GM12872 (cell line): ENCODE measurements around the gene CRLF3.

Experiments
- TF ChIP-seq, protein P1 (sequence below): IDR thresholded peaks from 3 replicates; pipeline ENCODE4 v1.5.1; 2011; ENCODE audit warnings: low read depth, mild to moderate bottlenecking, low read length, moderate library complexity; ENCODE audit not compliant: insufficient read depth

The CRLF3 gene, protein sequence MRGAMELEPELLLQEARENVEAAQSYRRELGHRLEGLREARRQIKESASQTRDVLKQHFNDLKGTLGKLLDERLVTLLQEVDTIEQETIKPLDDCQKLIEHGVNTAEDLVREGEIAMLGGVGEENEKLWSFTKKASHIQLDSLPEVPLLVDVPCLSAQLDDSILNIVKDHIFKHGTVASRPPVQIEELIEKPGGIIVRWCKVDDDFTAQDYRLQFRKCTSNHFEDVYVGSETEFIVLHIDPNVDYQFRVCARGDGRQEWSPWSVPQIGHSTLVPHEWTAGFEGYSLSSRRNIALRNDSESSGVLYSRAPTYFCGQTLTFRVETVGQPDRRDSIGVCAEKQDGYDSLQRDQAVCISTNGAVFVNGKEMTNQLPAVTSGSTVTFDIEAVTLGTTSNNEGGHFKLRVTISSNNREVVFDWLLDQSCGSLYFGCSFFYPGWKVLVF

DNA sequence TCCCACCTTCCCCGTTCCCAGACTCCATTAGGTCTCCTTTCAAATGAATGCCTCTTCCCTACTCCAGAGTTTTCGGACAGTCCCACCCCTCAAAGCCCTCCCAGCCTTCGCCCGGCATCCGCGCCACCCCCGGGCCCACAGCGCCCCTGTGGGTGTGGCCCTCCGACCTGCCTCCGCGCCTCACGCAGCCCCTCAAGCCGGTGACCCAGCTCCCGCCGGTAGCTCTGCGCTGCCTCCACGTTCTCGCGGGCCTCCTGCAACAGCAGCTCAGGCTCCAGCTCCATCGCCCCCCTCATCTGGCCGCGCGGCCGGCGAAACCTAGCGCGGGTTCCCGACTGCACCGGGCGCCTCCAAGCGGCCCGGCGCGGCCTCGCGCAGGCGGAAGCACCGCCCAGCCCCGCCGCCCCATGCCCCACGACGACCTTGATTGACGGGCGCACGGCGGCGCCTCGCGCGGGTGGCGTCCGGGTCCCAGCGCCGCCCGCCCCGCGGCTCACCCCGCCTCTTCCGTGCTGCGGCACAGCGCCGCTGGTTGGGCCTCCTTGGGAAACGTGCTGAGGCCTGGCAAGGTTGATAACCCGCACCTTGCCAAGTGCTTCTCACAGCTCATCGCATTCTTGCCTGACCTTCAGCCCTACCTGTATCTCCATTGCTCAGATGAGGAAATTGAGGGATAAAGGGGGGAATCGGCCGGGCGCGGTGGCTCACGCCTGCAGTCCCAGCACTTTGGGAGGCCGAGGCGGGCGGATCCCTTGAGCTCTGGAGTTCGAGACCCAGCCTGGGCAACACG is at the start of gene CRLF3:
Gene CRLF3 (minus strand): TSS at position 337 of the 790 bp plus-strand sequence. CDS start 41 bp downstream, at position 296.
- TF ChIP-seq, protein P1, sequence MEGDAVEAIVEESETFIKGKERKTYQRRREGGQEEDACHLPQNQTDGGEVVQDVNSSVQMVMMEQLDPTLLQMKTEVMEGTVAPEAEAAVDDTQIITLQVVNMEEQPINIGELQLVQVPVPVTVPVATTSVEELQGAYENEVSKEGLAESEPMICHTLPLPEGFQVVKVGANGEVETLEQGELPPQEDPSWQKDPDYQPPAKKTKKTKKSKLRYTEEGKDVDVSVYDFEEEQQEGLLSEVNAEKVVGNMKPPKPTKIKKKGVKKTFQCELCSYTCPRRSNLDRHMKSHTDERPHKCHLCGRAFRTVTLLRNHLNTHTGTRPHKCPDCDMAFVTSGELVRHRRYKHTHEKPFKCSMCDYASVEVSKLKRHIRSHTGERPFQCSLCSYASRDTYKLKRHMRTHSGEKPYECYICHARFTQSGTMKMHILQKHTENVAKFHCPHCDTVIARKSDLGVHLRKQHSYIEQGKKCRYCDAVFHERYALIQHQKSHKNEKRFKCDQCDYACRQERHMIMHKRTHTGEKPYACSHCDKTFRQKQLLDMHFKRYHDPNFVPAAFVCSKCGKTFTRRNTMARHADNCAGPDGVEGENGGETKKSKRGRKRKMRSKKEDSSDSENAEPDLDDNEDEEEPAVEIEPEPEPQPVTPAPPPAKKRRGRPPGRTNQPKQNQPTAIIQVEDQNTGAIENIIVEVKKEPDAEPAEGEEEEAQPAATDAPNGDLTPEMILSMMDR: peak; percentile 54

DNA sequence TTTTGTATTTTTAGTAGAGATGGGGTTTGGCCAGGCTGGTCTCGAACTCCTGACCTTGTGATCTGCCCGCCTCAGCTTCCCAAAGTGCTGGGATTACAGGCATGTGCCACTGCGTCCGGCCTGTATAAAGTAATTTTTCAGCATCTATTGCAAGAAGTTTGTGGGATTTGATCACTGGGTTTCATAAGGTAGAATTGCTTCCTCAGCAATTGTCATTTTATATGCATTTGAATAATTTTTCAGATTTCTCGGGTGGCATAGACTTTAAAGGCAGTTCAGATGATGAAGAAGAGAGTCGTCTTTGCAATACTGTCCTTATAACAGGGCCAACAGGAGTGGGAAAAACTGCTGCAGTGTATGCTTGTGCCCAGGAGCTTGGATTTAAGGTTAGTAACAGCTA is 44.5 kb upstream of the CRLF3 start:
- TF ChIP-seq, protein P1: no peak

DNA sequence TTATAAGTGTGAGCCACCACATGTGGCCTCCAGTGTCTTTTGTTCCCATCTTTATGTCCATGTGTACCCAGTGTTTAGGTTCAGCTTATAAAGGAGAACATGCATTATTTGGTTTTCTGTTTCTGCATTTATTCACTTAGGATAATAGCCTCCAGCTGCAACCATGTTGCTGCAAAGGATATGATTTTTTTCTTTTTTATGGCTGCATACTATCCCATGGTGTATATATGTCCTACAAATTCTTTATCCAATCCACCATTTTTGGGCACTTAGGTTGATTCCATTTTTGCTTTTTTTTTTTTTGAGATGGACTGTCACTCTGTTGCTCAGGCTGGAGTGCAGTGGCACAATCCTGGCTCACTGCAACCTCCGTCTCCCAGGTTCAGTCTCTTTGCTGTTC is 40.1 kb upstream of the CRLF3 start:
- TF ChIP-seq, protein P1: no peak

DNA sequence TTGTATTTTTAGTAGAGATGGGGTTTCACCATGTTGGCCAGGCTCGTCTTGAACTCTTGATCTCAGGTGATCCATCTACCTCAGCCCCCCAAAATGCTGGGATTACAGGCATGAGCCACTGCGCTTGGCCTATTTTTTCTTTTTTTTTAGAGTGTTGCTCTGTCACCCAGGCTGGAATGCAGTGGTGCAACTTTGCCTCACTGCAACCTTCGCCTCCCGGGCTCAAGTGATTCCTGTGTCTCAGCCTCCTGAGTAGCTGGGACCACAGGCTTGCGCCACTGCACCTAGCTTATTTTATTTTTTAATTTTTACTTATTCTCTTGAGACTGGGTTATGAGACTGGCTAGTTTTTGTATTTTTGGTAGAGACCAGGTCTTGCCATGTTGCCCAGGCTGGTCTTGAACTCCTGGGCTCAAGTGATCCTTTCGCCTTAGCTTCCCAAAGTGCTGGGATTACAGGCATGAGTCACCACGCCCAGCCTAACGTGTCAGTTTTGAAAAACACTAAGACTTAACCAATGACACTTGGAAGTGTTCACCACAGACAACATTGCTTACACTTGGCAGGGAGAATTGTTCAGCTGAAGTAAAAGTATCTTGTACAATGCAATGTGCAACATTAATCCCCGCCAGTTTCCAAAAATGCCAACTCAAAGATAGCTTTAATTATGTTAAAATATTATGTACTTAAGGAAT is 34.2 kb upstream of the CRLF3 start:
- TF ChIP-seq, protein P1: no peak

DNA sequence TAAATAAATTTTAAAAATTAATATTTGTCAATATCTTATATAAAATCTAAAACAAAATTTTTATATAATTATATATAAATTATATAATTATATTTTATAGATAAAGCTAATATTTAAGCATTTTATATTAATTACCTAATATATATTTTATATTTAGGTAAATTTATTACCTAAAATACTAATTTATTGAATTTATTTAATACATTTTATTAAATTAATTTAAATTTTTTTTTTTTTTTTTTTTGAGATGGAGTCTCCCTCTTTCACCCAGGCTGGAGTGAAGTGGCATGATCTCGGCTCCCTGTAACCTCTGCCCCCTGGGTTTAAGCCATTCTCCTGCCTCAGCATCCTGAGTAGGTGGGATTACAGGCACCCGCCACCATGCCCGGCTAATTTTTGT is 29.7 kb upstream of the CRLF3 start:
- TF ChIP-seq, protein P1: no peak

DNA sequence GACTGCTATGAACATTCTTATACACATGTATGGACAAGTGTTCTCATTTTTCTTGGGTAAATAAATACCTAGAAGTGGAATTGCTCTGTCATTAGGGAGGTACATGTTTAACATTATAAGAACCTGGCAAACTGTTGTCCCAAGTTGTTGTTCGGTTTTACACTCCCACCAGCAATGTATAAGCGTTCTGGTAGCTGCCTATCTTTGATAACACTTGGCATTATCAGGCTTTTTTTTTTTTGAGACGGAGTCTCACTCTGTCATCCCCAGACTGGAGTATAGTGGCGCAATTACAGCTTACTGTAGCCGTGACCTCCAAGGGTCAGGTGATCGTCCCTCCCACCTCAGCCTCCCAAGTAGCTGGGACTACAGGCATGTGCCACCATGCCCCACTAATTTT is 23.5 kb upstream of the CRLF3 start:
- TF ChIP-seq, protein P1: no peak

DNA sequence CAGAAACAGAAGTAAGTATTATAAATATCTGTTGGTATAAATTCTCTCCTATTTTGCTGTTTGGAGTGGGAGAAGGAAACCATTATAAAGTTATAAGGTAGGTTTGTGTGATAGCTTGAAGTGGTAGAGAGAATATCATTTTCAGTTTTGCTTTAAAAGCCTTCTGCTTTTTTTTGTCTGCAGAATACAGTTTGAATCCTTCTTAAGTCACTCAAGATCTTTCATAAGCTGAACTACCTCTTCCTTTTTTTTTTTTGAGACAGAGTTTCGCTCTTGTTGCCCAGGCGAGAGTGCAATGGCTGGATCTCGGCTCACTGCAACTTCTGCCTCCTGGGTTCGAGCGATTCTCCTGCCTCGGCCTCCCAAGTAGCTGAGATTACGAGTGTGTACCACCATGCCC is 16.3 kb upstream of the CRLF3 start:
- TF ChIP-seq, protein P1: no peak
